Neural progenitor cell (in vitro differentiated cells): ENCODE measurements around the gene USP2. TPM values are rescaled to one million over a fixed set of nuclear protein-coding genes. Genes with fewer than 3 reads are reported as not detected.

ENCODE experiments used
- DNase-seq: peaks from one replicate; pipeline ENCODE4 v3.0.0-alpha.2; 2016; ENCODE audit warnings: low spot score
- H2AFZ ChIP-seq: fragments of 200-600 bp; sonication (generic); replicated peaks from 2 replicates; pipeline ENCODE4 v1.6.1; 2016; ENCODE audit warnings: antibody characterized with exemption
- H3F3A ChIP-seq: fragments of 200-600 bp; sonication (generic); 2 replicates; pipeline ENCODE4 v1.6.1; 2016; ENCODE audit warnings: antibody characterized with exemption, low read depth
- H3K27ac ChIP-seq: fragments of 200-600 bp; sonication (generic); 2 replicates; pipeline ENCODE4 v1.5.1; 2016; ENCODE audit warnings: mild to moderate bottlenecking
- H3K27me3 ChIP-seq: fragments of 200-600 bp; sonication (generic); 2 replicates; pipeline ENCODE4 v1.6.1; 2016; ENCODE audit warnings: mild to moderate bottlenecking, moderate library complexity
- H3K36me3 ChIP-seq: fragments of 200-600 bp; sonication (generic); 2 replicates; pipeline ENCODE4 v1.5.1; 2016
- H3K4me1 ChIP-seq: fragments of 200-600 bp; sonication (generic); 2 replicates; pipeline ENCODE4 v1.6.1; 2016; ENCODE audit warnings: mixed run types
- H3K4me2 ChIP-seq: fragments of 200-600 bp; sonication (generic); 2 replicates; pipeline ENCODE4 v1.6.1; 2016
- H3K4me3 ChIP-seq: fragments of 200-600 bp; sonication (generic); 2 replicates; pipeline ENCODE4 v1.5.1; 2016
- H3K79me2 ChIP-seq: fragments of 200-600 bp; sonication (generic); 2 replicates; pipeline ENCODE4 v1.6.1; 2016; ENCODE audit warnings: low read depth
- H3K9ac ChIP-seq: fragments of 200-600 bp; sonication (generic); 2 replicates; pipeline ENCODE4 v1.6.1; 2016
- H3K9me3 ChIP-seq: fragments of 200-600 bp; sonication (generic); 2 replicates; pipeline ENCODE4 v1.5.1; 2016; ENCODE audit warnings: low read depth
- H4K20me1 ChIP-seq: fragments of 200-600 bp; sonication (generic); 2 replicates; pipeline ENCODE4 v1.6.1; 2016; ENCODE audit warnings: low read depth
- H3K27ac Mint-ChIP-seq: 3 replicates; pipeline ENCODE4 v1.8.0; 2021; ENCODE audit warnings: mixed read lengths
- H3K27me3 Mint-ChIP-seq: 2 replicates; pipeline ENCODE4 v1.8.0; 2022; ENCODE audit warnings: low read depth, mild to moderate bottlenecking, inconsistent platforms, moderate library complexity, mixed read lengths; ENCODE audit not compliant: insufficient read depth
- H3K36me3 Mint-ChIP-seq: 3 replicates; pipeline ENCODE4 v1.8.0; 2021; ENCODE audit warnings: mixed read lengths
- H3K4me1 Mint-ChIP-seq: 3 replicates; pipeline ENCODE4 v1.8.0; 2021; ENCODE audit warnings: mixed read lengths
- H3K4me3 Mint-ChIP-seq: 3 replicates; pipeline ENCODE4 v1.8.0; 2021; ENCODE audit warnings: mild to moderate bottlenecking, moderate library complexity, mixed read lengths
- H3K9me3 Mint-ChIP-seq: 3 replicates; pipeline ENCODE4 v1.8.0; 2020; ENCODE audit warnings: mixed read lengths
- CTCF ChIP-seq: fragments of 200-600 bp; sonication (generic); IDR thresholded peaks from 2 replicates; pipeline ENCODE4 v1.5.1; 2017; ENCODE audit warnings: antibody characterized with exemption, mild to moderate bottlenecking
- EZH2 ChIP-seq: fragments of 200-600 bp; sonication (generic); IDR thresholded peaks from 2 replicates; pipeline ENCODE4 v1.6.1; 2017; ENCODE audit warnings: antibody characterized with exemption, mild to moderate bottlenecking, moderate library complexity
- EZH2phosphoT487 ChIP-seq: fragments of 200-600 bp; sonication (generic); IDR thresholded peaks from 2 replicates; pipeline ENCODE4 v1.6.1; 2017; ENCODE audit warnings: antibody characterized with exemption
- total RNA-seq: library from RNA; depleted of rRNA; stranded (reverse); fragments of >200 nt; gene quantifications from 2 replicates; pipeline ENCODE4 v1.2.3, GENCODE V29; 2015; ENCODE audit warnings: low replicate concordance

The USP2 gene
- total RNA-seq, 1 donor from 2014 or later = 2.6 TPM

DNA sequence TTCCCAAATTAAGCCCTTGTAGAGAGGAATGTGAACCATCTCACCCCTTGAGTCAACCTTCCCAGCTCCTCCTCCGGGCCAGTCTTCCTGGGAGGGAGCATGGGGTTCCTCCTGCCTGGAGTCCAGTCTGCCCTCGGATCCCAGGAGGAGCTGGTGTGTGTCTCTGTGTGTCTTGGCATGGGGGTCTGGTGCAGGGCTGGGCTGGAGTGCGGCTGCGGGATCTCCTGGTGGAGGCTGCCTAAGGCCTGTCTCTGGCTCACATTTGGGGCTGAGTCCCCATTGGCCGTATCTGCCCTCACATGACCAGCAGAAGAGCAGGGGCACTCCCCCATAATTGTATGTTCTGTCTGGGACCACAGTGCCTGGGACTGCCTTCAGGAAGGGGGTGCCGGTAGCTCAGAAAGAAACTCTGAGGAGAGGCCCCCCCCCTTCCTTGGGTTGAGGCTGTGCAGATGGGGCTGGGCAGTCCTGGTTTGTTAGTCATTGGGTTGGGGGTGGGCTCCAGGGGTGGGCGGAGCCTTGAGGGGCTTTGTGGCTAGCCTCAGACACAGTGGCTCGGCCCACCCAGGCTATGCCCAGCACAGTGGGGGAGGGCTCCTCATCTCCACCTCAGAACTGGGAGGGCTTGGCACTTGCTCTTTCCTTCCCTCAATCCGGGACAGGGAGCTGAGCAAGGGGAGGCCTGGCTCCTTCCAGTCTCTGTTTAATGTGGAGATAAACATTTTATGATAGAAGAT is 43.7 kb downstream of the USP2 start:
- peaks cover 54% of the 10 kb centered on the region for H3F3A ChIP-seq
- H3K27ac ChIP-seq = peak overlapping the region; percentile 81
- H3K36me3 ChIP-seq = no peaks in the 10 kb centered on the region
- Mint-ChIP-seq H3K27ac (peak overlapping the region; percentile 37), H3K4me1 (peaks cover 71% of the 10 kb centered on the region), H3K27me3 (peaks cover 18% of the 10 kb centered on the region), H3K4me3 (peak overlapping the region; percentile 100), H3K9me3 (no peaks in the 10 kb centered on the region), H3K36me3 (peaks cover 5% of the 10 kb centered on the region)
- peaks cover 63% of the 10 kb centered on the region for H3K4me1 ChIP-seq
- no peak overlapping the region for H2AFZ ChIP-seq
- peak overlapping the region; percentile 99 for H3K4me2 ChIP-seq
- DNase-seq = peak; percentile 92
- H3K4me3 ChIP-seq = peak overlapping the region; percentile 77
- H3K79me2 ChIP-seq = peaks cover 35% of the 10 kb centered on the region
- peaks cover 17% of the 10 kb centered on the region for H4K20me1 ChIP-seq
- no peak overlapping the region for H3K9ac ChIP-seq
- TF ChIP-seq CTCF (no peak), EZH2phosphoT487 (no peak), EZH2 (no peak)
- H3K27me3 ChIP-seq = peaks cover 42% of the 10 kb centered on the region
- H3K9me3 ChIP-seq = no peaks in the 10 kb centered on the region

DNA sequence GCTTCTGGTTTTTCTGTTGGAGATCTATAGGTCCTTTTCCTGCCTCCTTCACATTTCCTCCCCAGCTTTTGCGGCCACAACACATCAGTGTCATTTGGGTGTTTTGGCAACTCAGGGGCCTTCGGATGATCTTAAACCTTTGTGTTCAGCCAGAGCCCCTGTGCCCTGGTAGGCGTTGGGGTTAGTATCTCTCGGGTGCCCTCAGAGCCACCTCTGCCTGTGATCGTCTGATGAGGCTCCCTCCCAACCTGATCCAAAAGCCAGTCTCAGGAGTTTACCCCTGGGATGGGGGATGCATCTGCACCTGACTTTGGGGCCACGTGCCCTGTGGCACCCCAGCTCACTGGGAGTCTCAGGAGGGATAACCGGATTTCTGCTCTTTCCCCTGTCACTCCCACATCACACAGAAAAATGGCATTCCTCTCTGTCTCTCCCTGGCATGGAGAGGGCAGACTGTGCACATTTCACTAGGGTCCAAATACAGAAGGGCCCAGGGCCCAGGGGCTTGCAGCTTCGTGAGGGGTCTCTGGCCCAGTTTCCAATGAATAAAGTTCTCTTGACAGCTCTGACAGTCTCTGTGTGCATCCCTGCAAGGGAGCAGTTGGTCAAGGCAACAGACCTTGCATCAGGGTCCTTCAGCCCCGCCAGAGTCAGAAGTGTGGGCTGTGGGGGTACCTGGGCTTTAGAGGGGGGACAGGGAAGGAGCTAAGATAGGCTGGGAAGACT is 44.6 kb downstream of the USP2 start:
- peaks cover 33% of the 10 kb centered on the region for H3K27me3 ChIP-seq
- peaks cover 17% of the 10 kb centered on the region for H3K27me3 Mint-ChIP-seq
- no peak overlapping the region for H3K9ac ChIP-seq
- H3F3A ChIP-seq = peaks cover 63% of the 10 kb centered on the region
- H3K27ac Mint-ChIP-seq = no peak overlapping the region
- DNase-seq = no peak
- peak overlapping the region; percentile 100 for H3K4me3 Mint-ChIP-seq
- peak overlapping the region; percentile 81 for H3K27ac ChIP-seq
- no peaks in the 10 kb centered on the region for H3K9me3 ChIP-seq
- no peak for TF ChIP-seq EZH2
- no peak for TF ChIP-seq EZH2phosphoT487
- no peak for TF ChIP-seq CTCF
- H3K4me2 ChIP-seq = peak overlapping the region; percentile 99
- peaks cover 5% of the 10 kb centered on the region for H3K36me3 Mint-ChIP-seq
- H3K4me1 Mint-ChIP-seq = peaks cover 76% of the 10 kb centered on the region
- peaks cover 17% of the 10 kb centered on the region for H4K20me1 ChIP-seq
- H2AFZ ChIP-seq = no peak overlapping the region
- peak overlapping the region; percentile 77 for H3K4me3 ChIP-seq
- H3K79me2 ChIP-seq = peaks cover 35% of the 10 kb centered on the region
- no peaks in the 10 kb centered on the region for H3K9me3 Mint-ChIP-seq
- no peaks in the 10 kb centered on the region for H3K36me3 ChIP-seq
- peaks cover 70% of the 10 kb centered on the region for H3K4me1 ChIP-seq

DNA sequence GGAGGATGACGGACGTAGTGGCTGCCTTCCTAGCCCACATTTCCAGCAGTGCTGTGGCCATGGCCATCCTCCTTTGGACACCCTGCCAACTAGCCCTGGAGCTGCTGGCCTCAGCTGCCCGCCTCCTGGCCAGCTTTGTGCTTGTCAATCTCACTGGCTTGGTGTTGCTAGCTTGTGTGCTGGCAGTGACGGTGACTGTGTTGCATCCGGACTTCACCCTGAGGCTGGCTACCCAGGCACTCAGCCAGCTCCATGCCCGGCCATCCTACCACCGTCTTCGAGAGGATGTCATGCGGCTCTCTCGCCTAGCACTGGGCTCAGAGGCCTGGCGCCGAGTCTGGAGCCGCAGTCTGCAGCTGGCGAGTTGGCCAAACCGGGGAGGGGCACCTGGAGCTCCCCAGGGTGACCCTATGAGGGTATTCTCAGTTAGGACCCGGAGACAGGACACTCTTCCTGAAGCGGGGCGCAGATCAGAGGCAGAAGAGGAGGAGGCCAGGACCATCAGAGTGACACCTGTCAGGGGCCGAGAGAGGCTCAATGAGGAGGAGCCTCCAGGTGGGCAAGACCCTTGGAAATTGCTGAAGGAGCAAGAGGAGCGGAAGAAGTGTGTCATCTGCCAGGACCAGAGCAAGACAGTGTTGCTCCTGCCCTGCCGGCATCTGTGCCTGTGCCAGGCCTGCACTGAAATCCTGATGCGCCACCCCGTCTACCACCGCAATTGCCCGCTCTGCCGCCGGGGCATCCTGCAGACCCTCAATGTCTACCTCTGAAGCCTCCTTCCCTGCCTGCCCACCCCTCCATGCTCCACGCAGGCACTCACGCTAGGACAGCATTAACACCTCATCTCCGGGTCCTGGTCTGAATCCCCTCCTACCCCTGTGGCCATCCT is 45.6 kb downstream of the USP2 start:
- Histone ChIP-seq H3K36me3 (no peaks in the 10 kb centered on the region), H4K20me1 (peaks cover 17% of the 10 kb centered on the region), H3K4me2 (peak overlapping the region; percentile 99), H3K9me3 (no peaks in the 10 kb centered on the region), H3K79me2 (peaks cover 35% of the 10 kb centered on the region), H3K27ac (no peak overlapping the region), H3K4me3 (peak overlapping the region; percentile 91), H3K9ac (no peak overlapping the region), H3K4me1 (peaks cover 72% of the 10 kb centered on the region), H2AFZ (no peak overlapping the region), H3K27me3 (peaks cover 23% of the 10 kb centered on the region), H3F3A (peaks cover 68% of the 10 kb centered on the region)
- H3K4me3 Mint-ChIP-seq = peak overlapping the region; percentile 100
- H3K4me1 Mint-ChIP-seq = peaks cover 70% of the 10 kb centered on the region
- H3K36me3 Mint-ChIP-seq = peaks cover 5% of the 10 kb centered on the region
- no peaks in the 10 kb centered on the region for H3K9me3 Mint-ChIP-seq
- DNase-seq = no peak
- no peak for TF ChIP-seq CTCF
- TF ChIP-seq EZH2 = no peak
- TF ChIP-seq EZH2phosphoT487 = no peak
- no peak overlapping the region for H3K27ac Mint-ChIP-seq
- H3K27me3 Mint-ChIP-seq = peaks cover 12% of the 10 kb centered on the region
